Measurements from ENCODE around the gene CEP112. TPM values are rescaled to one million over a fixed set of nuclear protein-coding genes. Genes with fewer than 3 reads are reported as not detected.
"Not testable (repeated sequence)": the region's sequence is repeated elsewhere in the genome, so short reads cannot be mapped to it uniquely, and the experiment has no call there.

CEP112 gene
- total RNA-seq, 2 donors from 2014 or later = 18.9 to 21.0 TPM

DNA sequence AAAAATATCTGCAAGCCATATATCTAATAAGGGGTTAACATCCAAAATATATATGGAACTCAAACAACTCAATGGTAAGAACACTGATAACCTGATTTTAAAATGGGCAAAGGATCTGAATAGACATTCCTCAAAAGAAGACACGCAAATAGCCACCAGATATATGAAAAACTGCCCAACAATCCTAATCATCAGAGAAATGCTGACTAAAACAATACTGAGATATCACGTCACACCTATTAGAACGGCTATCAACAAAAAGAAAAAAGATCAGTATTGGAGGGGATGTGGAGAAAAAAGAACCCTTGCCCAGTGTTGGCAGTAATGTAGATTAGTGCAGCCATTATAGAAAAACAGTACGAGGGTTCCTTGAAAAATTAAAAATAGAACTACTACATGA is 97.2 kb downstream of the CEP112 start:
- DNase-seq = no peak
- no peak for ATAC-seq
- intact Hi-C loops (cut with DNase I) = no loop called here

DNA sequence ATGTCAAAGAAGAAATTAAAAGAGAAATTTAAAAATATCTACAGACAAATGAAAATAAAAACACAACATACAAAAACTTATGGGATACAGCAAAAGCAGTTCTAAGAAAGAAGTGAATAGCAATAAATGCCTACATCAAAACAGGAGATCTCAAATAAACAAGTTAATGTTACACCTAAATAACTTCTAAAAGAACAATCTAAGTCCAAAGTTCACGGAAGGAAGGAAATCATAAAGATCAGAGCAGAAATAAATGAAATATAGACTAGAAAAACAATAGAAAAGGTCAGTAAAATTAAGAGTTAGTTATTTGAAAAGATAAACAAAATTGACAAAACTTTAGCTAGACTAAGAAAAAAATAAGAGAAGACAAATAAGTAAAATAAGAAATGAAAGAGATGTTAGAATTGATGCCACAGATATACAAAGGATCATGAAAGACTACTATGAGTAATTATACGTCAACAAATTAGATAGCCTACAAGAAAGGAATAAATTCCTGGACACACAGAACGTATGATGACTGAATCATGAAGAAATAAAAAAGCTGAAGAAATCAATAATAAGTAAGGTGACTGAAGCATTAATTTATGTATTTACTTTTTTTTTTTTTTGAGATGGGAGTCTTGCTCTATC is 100.4 kb downstream of the CEP112 start:
- no peak for DNase-seq
- no peak for ATAC-seq
- intact Hi-C loops (cut with DNase I) = no loop called here

DNA sequence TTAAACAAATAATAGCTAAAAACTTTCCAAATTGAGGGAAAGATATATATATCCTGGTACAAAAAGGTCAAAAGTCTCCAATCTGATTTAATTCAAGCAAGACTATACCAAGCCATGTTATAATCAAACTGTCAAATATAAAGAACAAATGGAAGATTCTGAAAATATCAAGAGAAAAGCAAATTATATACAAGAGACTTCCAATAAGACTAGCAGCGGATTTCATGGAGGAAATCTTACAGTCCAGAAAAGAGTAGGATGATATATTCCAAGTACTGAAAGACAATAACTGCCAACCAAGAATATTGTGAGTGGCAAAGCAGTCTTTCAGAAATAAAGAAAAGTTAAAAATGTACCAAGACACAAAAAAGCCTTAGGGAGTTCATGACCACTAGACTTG is 102.2 kb downstream of the CEP112 start:
- intact Hi-C loops (cut with DNase I) = no loop called here
- ATAC-seq (no peak), DNase-seq (no peak)

DNA sequence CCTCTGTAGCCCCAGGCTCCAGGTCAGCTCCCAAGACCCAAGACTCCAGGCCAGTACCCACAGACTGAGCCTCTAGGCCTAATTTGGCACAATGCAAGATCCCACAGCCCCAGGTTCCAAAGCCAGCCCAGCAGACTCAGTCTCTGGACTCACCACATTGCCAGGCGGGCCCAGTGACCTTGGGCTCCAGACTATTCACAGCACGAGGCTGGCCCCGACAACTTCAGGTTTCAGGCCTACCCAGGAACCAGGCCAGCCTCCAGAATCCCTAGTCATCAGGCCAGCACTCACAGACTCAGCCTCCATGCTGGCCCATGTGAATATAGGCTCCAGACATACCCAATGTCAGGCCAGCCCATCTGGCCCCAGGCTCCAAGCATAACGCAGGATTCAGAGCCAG is 103.8 kb downstream of the CEP112 start:
- ATAC-seq = no peak
- intact Hi-C loops (cut with DNase I) = no loop called here
- DNase-seq = no peak

DNA sequence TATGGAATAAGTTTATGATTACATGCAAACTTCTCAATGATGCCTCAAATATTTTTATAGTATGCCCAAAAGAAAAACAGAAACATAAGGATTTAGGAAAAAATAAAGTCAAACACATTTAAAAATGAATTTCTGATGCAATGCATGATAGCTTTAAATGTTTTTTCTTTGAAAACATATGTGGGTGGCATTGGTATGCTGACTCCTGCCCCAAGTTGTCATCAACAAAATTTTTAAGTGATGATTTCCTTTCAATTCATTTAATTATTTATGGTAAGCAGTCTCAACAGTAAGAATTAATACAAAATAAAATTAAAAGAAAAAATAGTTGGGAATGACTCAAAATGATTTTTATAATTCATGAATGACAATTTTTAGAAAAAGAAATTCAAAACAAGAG is 104.9 kb downstream of the CEP112 start:
- ATAC-seq (no peak), DNase-seq (no peak)
- intact Hi-C loops (cut with DNase I) = no loop called here

DNA sequence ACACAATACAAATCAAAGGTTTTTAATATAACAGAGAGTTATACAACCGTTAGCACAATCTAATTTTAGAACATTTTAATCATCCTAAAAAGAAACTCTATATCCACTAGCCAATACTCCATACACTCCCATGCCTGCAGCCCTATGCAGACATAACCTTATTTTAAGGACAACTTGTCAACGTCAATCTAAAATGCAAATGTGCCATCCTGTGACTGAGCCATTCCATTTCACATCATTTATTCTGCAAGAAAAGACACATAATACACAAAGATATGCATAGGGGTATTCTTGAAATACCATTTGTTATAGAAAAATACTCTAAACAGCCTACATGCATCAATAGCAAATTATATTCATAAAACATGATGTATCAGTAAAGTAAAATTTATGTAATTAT is 106.7 kb downstream of the CEP112 start:
- DNase-seq = no peak
- ATAC-seq = no peak
- intact Hi-C loops (cut with DNase I) = no loop called here

DNA sequence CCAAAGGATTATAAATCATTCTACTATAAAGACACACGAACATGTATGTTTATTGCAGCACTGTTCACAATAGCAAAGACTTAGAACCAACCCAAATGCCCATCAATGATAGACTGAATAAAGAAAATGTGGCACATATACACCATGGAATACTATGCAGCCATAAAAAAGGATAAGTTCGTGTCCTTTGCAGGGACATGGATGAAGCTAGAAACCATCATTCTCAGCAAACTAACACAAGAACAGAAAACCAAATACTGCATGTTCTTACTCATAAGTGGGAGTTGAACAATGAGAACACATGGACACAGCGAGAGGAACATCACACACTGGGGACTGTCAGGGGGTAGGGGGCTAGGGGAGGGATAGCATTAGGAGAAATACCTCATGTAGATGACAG is 111.3 kb downstream of the CEP112 start:
- ATAC-seq; intact Hi-C loops (cut with DNase I): not testable (repeated sequence)

DNA sequence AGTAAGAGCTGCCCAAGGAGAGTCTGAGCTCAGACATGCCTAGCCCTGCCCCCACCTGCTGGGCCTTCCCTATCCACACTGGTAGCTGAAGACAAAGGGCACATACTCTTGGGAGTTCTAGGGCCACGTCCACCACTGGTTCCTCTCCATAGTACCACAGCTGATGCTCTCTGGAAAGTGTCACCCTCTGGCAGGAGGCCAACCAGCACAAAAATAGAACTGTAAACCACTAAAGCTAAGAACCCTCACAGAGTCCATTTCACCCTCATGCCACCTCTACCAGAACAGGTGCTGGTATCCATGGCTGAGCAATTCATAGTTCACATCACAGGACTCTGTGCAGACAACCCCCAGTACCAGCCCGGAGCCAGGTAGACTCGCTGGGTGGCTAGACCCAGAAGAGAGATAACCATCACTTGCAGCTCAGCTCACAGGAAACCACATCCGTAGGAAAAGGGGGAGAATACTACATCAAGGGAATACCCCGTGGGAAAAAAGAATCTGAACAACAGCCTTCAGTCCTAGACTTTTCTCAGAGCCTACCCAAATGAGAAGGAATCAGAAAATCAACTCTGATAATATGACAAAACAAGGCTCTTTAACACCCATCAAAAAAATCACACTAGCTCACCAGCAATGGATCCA is 115.3 kb downstream of the CEP112 start:
- intact Hi-C loops (cut with DNase I) = no loop called here
- DNase-seq (peak; percentile 33), ATAC-seq (no peak)

More for the DNA sequence above, 111.3 kb downstream of the CEP112 start:
- not testable (repeated sequence) for DNase-seq

DNA sequence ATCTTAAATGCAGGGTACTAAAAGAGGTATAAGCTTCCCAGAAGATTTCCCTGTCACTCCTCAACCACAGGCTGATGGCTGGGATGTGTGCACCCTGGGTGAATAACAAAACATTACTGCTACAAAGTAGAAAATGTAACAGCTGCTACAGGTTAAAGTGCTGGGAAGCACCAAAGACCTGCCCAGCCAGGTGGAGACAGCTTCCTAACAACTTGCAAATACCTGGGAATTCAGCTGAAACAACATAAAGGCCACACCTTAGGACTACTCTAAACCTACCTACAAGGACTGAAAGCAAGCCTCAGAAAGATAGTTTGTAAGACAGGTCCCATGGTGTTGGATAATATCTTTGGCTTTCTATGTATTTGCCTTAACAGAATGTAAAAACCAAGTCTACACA is 118.5 kb downstream of the CEP112 start:
- intact Hi-C loops (cut with DNase I) = no loop called here
- no peak for ATAC-seq
- no peak for DNase-seq

DNA sequence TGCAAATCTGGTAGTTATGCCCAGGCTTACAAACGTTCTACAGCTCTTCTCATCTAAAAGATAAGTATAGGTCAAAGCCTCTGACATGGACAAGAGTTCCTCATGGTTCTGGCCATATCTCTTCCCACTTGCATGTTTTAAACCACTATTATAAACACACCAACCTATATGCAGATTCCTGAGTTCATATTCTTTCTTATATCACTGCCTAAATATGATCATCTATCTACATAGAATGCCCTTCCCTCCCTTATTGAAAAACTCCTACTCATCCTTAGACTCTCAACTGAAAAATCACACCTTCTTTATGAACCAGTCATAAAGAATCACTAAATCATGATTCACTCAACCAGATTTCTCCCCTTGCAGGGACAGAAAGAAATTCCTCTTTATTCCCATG is 128.2 kb downstream of the CEP112 start:
- intact Hi-C loops (cut with DNase I) = no loop called here
- DNase-seq = no peak
- no peak for ATAC-seq

DNA sequence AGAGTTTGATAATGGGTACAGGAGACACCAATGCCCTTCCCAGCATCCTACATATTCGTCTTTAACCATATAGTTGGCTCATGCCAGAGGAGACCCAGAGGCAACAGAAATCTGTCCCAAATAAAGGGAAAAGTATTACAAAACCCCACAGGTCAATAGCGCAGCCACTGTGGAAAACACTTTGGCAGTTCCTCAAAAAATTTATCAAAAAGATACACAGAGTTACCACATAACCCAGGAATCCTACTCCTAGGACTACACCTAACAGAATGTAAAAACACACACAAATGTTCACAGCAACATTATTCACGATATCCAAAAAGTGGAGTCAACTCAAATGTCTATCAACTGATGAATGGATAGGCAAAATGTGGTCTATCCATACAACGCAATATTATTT is 135.8 kb downstream of the CEP112 start:
- no peak for DNase-seq
- intact Hi-C loops (cut with DNase I) = no loop called here
- ATAC-seq = no peak

DNA sequence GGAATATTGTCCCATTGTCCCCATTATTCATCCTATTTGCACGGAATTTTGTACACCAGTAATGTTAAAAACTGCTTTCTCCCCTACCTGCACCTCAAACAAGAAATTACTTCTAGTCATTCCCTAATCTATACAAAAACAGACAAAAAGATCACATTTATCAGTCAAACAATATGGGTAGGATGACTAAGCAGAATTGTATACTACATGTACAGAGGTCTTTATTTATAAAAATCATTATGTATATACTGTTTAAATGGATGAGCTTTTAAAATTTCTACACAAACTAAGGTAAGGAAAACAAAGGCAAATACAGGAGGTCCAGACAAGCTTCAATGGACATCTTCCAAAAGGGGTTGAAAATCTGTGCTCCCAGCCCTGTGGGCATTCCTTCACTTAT is 137.7 kb downstream of the CEP112 start:
- DNase-seq (no peak), ATAC-seq (no peak)
- intact Hi-C loops (cut with DNase I) = no loop called here

DNA sequence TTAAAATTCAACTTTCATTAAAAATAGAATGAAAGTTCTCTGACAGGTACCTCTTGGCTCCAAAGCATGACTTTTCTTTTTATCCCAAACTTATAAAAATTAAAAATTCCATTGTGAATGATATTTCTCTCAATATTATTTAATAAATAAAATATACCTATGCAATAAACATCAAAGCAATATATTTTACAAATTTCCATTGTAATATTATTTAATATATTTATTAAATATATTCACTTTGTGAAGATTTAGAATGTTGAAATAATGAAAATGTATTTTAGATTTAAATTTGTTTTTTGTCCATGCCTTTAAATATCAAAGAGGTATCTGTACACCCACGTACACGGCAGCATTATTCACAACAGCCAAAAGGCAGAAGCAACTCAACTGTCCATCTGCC is 147.8 kb downstream of the CEP112 start:
- ATAC-seq (no peak), DNase-seq (no peak)
- intact Hi-C loops (cut with DNase I) = no loop called here

DNA sequence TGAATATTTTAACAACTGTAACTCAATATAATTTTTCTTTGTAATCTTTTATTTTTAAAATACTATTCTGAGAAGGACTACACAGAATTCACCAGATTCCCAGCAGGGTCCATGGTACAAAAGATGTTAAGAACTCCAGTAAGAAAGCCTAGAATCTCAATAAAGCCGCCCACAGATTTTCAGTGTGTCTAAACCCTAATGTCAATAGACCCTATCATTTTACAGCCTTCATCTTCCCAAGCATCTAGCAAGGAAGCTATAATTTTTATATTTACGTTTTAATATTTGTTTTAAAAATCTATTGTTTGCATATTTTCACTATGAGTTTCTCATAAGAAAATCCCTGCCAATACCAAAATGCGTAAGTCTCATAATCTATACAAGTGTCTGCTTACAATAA is 148.5 kb downstream of the CEP112 start:
- DNase-seq = no peak
- ATAC-seq = no peak
- intact Hi-C loops (cut with DNase I) = no loop called here

DNA sequence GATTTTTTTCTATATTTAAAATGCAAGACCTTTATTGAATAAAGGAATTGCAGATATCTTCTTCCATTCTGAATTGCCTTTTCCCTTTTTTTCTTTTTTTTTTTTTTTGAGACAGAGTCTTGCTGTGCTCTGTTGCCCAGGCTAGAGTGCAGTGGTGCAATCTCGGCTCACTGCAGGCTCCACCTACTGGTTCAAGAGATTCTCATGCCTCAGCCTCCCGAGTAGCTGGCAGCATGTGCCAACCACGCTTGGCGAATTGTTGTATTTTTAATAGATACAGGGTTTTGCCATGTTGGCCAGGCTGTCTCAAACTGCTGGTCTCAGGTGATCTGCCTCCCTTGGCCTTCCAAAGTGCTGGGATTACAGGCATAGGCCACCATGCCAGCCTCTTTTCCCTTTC is 151.5 kb downstream of the CEP112 start:
- intact Hi-C loops (cut with DNase I) = no loop called here
- no peak for ATAC-seq
- DNase-seq = no peak

DNA sequence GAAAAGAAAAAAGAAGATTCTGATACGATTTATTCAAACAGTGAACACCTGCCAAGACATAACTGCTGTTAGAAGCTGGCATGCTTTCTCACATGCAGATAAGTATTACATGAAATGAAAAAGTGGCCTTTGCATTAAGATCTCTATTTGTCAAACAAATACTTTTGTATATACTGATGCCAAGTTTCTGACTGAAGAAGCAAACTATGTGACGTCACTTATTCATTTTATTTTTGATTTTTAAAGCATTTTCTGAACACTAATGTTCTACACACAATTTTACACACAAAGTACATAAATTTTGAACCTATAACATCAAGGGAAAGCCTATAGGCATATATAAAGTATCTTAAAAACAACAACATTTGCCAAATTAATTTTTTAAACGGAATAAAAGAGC is 153.8 kb downstream of the CEP112 start:
- intact Hi-C loops (cut with DNase I) = no loop called here
- ATAC-seq (no peak), DNase-seq (no peak)

DNA sequence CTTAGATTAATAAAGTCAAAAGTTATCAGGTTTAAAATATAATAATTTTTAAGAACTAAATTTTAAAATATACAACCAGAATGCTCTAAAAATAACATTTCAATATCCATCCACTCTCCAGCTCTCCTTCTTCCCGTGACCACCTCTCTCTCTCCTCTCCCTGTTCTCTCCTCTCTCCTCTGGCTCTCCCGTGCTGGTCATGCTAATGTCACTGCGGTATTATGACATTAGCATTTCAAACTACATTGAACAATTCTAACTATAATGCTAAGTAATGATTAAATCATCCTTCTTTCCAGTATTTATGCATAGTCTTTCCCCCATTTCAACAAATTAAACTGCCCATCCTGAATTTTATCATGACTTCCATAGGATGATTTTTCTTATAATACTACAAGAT is 154.7 kb downstream of the CEP112 start:
- DNase-seq (no peak), ATAC-seq (no peak)
- intact Hi-C loops (cut with DNase I) = no loop called here

DNA sequence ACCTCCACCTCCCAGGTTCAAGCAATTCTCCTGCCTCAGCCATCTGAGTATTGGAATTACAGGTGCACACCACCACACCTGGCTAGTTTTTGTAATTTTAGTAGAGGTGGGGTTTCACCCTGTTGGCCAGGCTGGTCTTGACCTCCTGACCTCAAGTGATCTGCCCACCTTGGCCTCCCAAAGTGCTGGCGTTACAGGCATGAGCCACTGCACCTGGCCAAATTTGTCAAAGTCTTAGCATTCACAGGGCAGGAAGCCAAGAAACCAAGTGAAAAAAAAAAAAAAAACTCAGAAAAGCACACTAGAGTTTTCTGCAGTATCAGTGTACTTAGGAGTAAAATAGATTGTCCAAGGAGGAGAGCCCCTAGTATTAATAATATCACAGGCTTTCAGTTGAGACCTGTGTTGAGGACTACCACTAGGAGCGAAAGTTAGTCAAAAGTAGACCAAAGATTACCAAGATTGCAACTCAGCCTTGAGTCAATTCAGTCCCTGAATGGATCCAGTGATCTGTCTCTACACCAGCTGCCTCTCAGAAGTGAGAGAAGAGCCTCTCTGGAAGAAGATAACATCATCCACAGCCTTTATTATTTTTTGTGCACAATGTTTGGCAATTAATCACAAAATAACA is 159.7 kb downstream of the CEP112 start:
- DNase-seq (no peak), ATAC-seq (no peak)
- intact Hi-C loops (cut with DNase I) = no loop called here

DNA sequence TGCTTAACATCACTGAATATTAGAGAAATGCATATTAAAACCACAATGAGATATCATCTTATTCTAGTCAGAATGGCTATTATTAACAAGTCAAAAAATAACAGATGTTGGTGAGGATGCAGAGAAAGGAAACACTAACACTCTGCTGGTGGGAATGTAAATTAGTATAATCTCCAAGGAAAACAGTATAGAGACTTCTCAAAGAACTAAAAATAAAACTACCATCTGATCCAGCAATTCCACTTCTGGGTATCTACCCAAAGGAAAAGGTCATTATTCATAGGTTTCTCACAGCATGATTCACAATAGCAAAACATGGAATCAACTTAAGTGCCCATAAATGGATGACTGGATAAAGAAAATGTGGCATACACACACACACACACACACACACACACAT is 166.4 kb downstream of the CEP112 start:
- intact Hi-C loops (cut with DNase I) = no loop called here
- no peak for DNase-seq
- no peak for ATAC-seq

DNA sequence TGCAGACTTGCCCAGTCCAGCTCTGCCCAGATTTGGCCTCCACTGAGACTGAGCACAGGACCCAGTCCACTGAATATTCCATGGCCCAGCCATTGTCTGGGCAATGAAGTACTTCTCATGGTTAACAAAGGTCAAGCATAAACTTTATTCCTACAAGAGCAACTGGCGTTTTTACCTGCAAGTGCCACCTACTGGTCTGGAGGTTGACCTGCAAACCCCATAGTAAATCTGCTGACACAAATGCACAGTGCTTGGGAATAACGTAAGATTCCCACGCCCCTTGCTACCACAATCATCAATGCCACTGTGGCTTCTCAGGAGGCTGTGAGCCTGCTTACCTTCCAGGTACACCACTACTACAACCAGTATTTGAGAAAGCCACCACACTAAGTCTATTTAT is 170.2 kb downstream of the CEP112 start:
- intact Hi-C loops (cut with DNase I) = no loop called here
- no peak for DNase-seq
- ATAC-seq = no peak

DNA sequence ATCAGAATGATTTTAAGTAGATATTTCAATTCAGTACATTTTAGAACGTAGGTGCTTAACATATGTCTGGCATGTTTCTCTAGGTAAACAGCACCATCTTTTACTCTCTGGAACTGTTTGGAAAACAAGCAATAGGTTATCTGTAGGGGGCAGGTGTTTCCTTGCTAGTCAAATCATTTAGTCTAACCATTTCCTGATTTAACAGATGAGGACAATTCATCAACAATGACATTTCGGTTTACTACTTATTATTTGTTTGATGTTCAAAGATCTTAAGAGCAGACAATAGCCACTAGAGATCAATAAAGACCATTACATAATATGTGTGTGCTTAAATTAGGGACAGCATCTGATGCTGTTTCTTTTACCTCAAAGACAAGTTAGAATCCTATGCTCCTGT is 173.1 kb downstream of the CEP112 start:
- DNase-seq = no peak
- no peak for ATAC-seq
- intact Hi-C loops (cut with DNase I) = no loop called here

Data from left cardiac atrium (tissue), 4 donors.